ENCODE data around the gene DGCR6L.
A peak's percentile ranks its signal among the peaks of the same experiment; 100 is the strongest.
"Not testable (repeated sequence)": the region's sequence is repeated elsewhere in the genome, so short reads cannot be mapped to it uniquely, and the experiment has no call there.

The DGCR6L gene

GRCh38 chr22:20319745-20320658, at the start of gene DGCR6L:
Gene DGCR6L (minus strand): TSS chr22:20320060. CDS start chr22:20319988, 72 bp downstream.
- DNase-seq (ENCODE audit: low read depth in 2 of 2, low spot score in 1 of 2), result peak; percentile 94

- DNase-seq (ENCODE audit: low read depth in 2 of 2, low spot score in 1 of 2), result not testable (repeated sequence)
Observed at GRCh38 chr22:20368875-20369274, 49.0 kb upstream of the DGCR6L start.

GRCh38 chr22:20366841-20367240, 47.0 kb upstream of the DGCR6L start:
- not testable (repeated sequence) for DNase-seq (ENCODE audit: low read depth in 2 of 2, low spot score in 1 of 2)

GRCh38 chr22:20364335-20365260, 44.7 kb upstream of the DGCR6L start:
- not testable (repeated sequence) for DNase-seq (ENCODE audit: low read depth in 2 of 2, low spot score in 1 of 2)

GRCh38 chr22:20362403-20362802, 42.5 kb upstream of the DGCR6L start:
- not testable (repeated sequence) for DNase-seq (ENCODE audit: low read depth in 2 of 2, low spot score in 1 of 2)

- not testable (repeated sequence) for DNase-seq (ENCODE audit: low read depth in 2 of 2, low spot score in 1 of 2)
Observed at GRCh38 chr22:20361752-20362229, 41.9 kb upstream of the DGCR6L start.

- DNase-seq (ENCODE audit: low read depth in 2 of 2, low spot score in 1 of 2), result not testable (repeated sequence)
Observed at GRCh38 chr22:20360866-20361751, 41.2 kb upstream of the DGCR6L start.

- DNase-seq (ENCODE audit: low read depth in 2 of 2, low spot score in 1 of 2), result not testable (repeated sequence)
Observed at GRCh38 chr22:20360261-20360660, 40.4 kb upstream of the DGCR6L start.

GRCh38 chr22:20358503-20359239, 38.8 kb upstream of the DGCR6L start:
- DNase-seq (ENCODE audit: low read depth in 2 of 2, low spot score in 1 of 2), result not testable (repeated sequence)

GRCh38 chr22:20357967-20358366, 38.1 kb upstream of the DGCR6L start:
- DNase-seq (ENCODE audit: low read depth in 2 of 2, low spot score in 1 of 2), result not testable (repeated sequence)

- DNase-seq (ENCODE audit: low read depth in 2 of 2, low spot score in 1 of 2), result not testable (repeated sequence)
Observed at GRCh38 chr22:20356906-20357305, 37.0 kb upstream of the DGCR6L start.

- DNase-seq (ENCODE audit: low read depth in 2 of 2, low spot score in 1 of 2), result not testable (repeated sequence)
Observed at GRCh38 chr22:20355939-20356636, 36.2 kb upstream of the DGCR6L start.

GRCh38 chr22:20354238-20354975, 34.5 kb upstream of the DGCR6L start:
- no peak for DNase-seq (ENCODE audit: low read depth in 2 of 2, low spot score in 1 of 2)

- DNase-seq (ENCODE audit: low read depth in 2 of 2, low spot score in 1 of 2), result not testable (repeated sequence)
Observed at GRCh38 chr22:20352536-20352935, 32.7 kb upstream of the DGCR6L start.

GRCh38 chr22:20346553-20346952, 26.7 kb upstream of the DGCR6L start:
- not testable (repeated sequence) for DNase-seq (ENCODE audit: low read depth in 2 of 2, low spot score in 1 of 2)

- not testable (repeated sequence) for DNase-seq (ENCODE audit: low read depth in 2 of 2, low spot score in 1 of 2)
Observed at GRCh38 chr22:20338291-20338690, 18.4 kb upstream of the DGCR6L start.

GRCh38 chr22:20337807-20338206, 17.9 kb upstream of the DGCR6L start:
- not testable (repeated sequence) for DNase-seq (ENCODE audit: low read depth in 2 of 2, low spot score in 1 of 2)

GRCh38 chr22:20336561-20336960, 16.7 kb upstream of the DGCR6L start:
- not testable (repeated sequence) for DNase-seq (ENCODE audit: low read depth in 2 of 2, low spot score in 1 of 2)

Data from stimulated activated CD8-positive, alpha-beta memory T cell treated with anti-CD3 and anti-CD28 coated beads, Interleukin-4, amount 100 ng/mL, for 1 hour (primary cell).